B cell (primary cell): ENCODE measurements around the gene STX5. TPM values are rescaled to one million over a fixed set of nuclear protein-coding genes. Genes with fewer than 3 reads are reported as not detected.

ENCODE experiments used
- ATAC-seq: fragments of 200-7000 bp; cut with Tn5 transposase; one replicate; pipeline ENCODE4 v1.10.0; 2021; ENCODE audit warnings: low read depth, mild to moderate bottlenecking, moderate number of reproducible peaks, moderate library complexity
- CTCF ChIA-PET: fragments of 350-600 bp; sonication (Branson Sonifier 250); formaldehyde crosslinking; loops from one replicate; lab custom pipeline; 2021; ENCODE audit warnings: antibody characterized with exemption, inconsistent platforms; lab: Charles Lee
- POLR2A ChIA-PET: fragments of 350-600 bp; sonication (Branson Sonifier 250); formaldehyde crosslinking; loops from one replicate; lab custom pipeline; 2021; ENCODE audit warnings: antibody characterized with exemption; lab: Charles Lee
- DNase-seq: peaks from one replicate; pipeline ENCODE4 v3.0.0; 2013
- H2AFZ ChIP-seq: 2 replicates; pipeline ENCODE4 v1.6.1; 2012; ENCODE audit warnings: mild to moderate bottlenecking, low read depth, low read length; ENCODE audit not compliant: insufficient read depth, poor library complexity, severe bottlenecking
- H3K27ac ChIP-seq, 2 donors: 1 replicate in 1 of 2; 2 replicates in 1 of 2; pipeline ENCODE4 v1.5.1; 2012 to 2013; ENCODE audit warnings: low read length in 2 of 2, mild to moderate bottlenecking in 2 of 2, moderate library complexity in 1 of 2
- H3K27me3 ChIP-seq, 4 experiments: fragments of 200-600 bp in 1 of 4; sonication (generic) in 1 of 4; replicated peaks in 1 of 4; 1 replicate in 2 of 4; 2 replicates in 2 of 4; pipeline versions ENCODE4 v1.6.1 to v1.7.0; 2013 to 2016; ENCODE audit warnings: low read length in 3 of 4, mild to moderate bottlenecking in 2 of 4, mixed read lengths in 1 of 4, moderate library complexity in 1 of 4; ENCODE audit not compliant: insufficient read depth in 4 of 4, control insufficient read depth in 3 of 4; ENCODE audit errors: control extremely low read depth in 1 of 4
- H3K36me3 ChIP-seq, 2 experiments: replicated peaks in 1 of 2; 1 replicate in 1 of 2; 2 replicates in 1 of 2; pipeline versions ENCODE4 v1.6.1 to v1.7.1; 2013; ENCODE audit warnings: low read length in 1 of 2; ENCODE audit not compliant: insufficient read depth in 2 of 2, control insufficient read depth in 1 of 2; ENCODE audit errors: control extremely low read depth in 1 of 2, extremely low read depth in 1 of 2
- H3K4me1 ChIP-seq, 2 donors: fragments of 200-600 bp in 1 of 2; sonication (generic) in 1 of 2; 1 replicate in 1 of 2; 2 replicates in 1 of 2; pipeline versions ENCODE4 v1.5.1 to v1.6.1; 2013 to 2017; ENCODE audit warnings: low read length in 2 of 2; ENCODE audit not compliant: control insufficient read depth in 2 of 2, insufficient read depth in 2 of 2
- H3K4me2 ChIP-seq: replicated peaks from 2 replicates; pipeline ENCODE3; 2012; ENCODE audit warnings: mild to moderate bottlenecking, low read depth, low read length; ENCODE audit not compliant: poor library complexity, severe bottlenecking
- H3K4me3 ChIP-seq, 5 experiments: fragments of 200-600 bp in 1 of 5; sonication (generic) in 1 of 5; 1 replicate in 3 of 5; 2 replicates in 2 of 5; pipeline versions ENCODE4 v1.5.1 to v1.7.0; 2011 to 2016; ENCODE audit warnings: low read length in 4 of 5, mild to moderate bottlenecking in 4 of 5, low read depth in 2 of 5, control low read depth in 1 of 5, moderate library complexity in 1 of 5; ENCODE audit not compliant: insufficient read depth in 1 of 5; ENCODE audit errors: control extremely low read depth in 1 of 5, extremely low read depth in 1 of 5
- H3K79me2 ChIP-seq: fragments of 200-600 bp; sonication (generic); one replicate; pipeline ENCODE4 v1.6.0; 2016; ENCODE audit warnings: low read length; ENCODE audit not compliant: control insufficient read depth, insufficient read depth
- H3K9ac ChIP-seq: fragments of 200-600 bp; sonication (generic); 2 replicates; pipeline ENCODE4 v1.6.1; 2017; ENCODE audit warnings: mild to moderate bottlenecking, low read length, moderate library complexity
- H3K9me3 ChIP-seq, 3 donors: one replicate each; pipeline versions ENCODE4 v1.6.1 to v1.7.1; 2013; ENCODE audit warnings: low read length in 2 of 3; ENCODE audit not compliant: control insufficient read depth in 2 of 3, insufficient read depth in 1 of 3; ENCODE audit errors: control extremely low read depth in 1 of 3
- H4K20me1 ChIP-seq: 2 replicates; pipeline ENCODE4 v1.6.0; 2012; ENCODE audit warnings: mild to moderate bottlenecking, low read length; ENCODE audit not compliant: insufficient read depth, control insufficient read depth, poor library complexity, severe bottlenecking
- H3K27ac Mint-ChIP-seq: one replicate; pipeline ENCODE4 v1.8.0; 2021; ENCODE audit warnings: mixed read lengths
- H3K27me3 Mint-ChIP-seq: one replicate; pipeline ENCODE4 v1.8.0; 2021; ENCODE audit warnings: mixed read lengths
- H3K4me1 Mint-ChIP-seq: one replicate; pipeline ENCODE4 v1.8.0; 2021; ENCODE audit warnings: mixed read lengths
- H3K4me3 Mint-ChIP-seq: one replicate; pipeline ENCODE4 v1.8.0; 2021; ENCODE audit warnings: mixed read lengths
- H3K9me3 Mint-ChIP-seq: one replicate; pipeline ENCODE4 v1.8.0; 2022; ENCODE audit warnings: mixed read lengths; ENCODE audit not compliant: insufficient read depth
- EZH2 ChIP-seq: IDR thresholded peaks from 2 replicates; pipeline ENCODE4 v1.6.1; 2012; ENCODE audit warnings: borderline replicate concordance, low read depth, mild to moderate bottlenecking, moderate library complexity, low read length; ENCODE audit not compliant: insufficient read depth, poor library complexity, severe bottlenecking
- WGBS: methylation state at CpG from one replicate; pipeline ENCODE4 v1.1.5; 2013; ENCODE audit warnings: missing lambda C conversion rate; ENCODE audit not compliant: insufficient coverage; 5-methylcytosine and 5-hydroxymethylcytosine counted together
- intact Hi-C: fragments of 100-400 bp; cut with micrococcal nuclease; formaldehyde crosslinking; loops from one replicate; pipeline ENCODE4 v1.10.0; 2022
- polyA plus RNA-seq: library from polyadenylated mRNA; depleted of rRNA; stranded (reverse); fragments of >200 nt; gene quantifications from 2 replicates; pipeline ENCODE4 v1.2.3, GENCODE V29; 2012
- total RNA-seq, 2 donors: library from RNA; stranded (reverse); fragments of 120-200 nt in 1 of 2; gene quantifications; 1 replicate in 1 of 2; 2 replicates in 1 of 2; pipeline versions ENCODE4 v1.2.3 to v1.2.4, GENCODE V29; 2013 to 2022
- TF ChIP-seq, protein P1 (sequence below): fragments of 200-600 bp; IDR thresholded peaks from one replicate; pipeline ENCODE4 v1.8.0; 2022; ENCODE audit warnings: antibody characterized with exemption, mild to moderate bottlenecking

The STX5 gene
- total and polyA plus RNA-seq, 2 donors (not counting 1 experiment from before 2014, with no cell fraction given) = 41.0 to 99.1 TPM

DNA sequence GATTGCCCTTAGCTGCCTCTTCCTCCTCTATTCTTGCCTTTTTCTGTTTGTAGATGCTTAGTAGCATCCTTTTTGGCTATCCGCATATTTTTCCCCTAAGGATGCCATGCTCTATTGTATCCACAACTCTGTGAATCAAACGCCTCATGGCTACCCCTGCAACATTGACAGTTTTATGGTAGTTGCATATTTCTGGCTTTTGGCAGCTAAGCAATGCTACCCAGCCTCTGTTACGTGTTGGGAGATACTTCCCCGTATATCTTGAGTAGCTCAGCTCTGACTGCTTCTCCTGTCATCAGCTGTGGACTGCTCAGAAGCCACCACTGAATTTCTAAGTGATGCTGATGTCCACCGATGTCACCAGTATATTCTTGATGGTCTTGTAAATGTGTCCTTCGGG, 33.8 kb upstream of the STX5 start:
- DNase-seq (no peak), ATAC-seq (no peak)
- Histone ChIP-seq H3K9me3 (no peaks in the 10 kb centered on the region), H3K4me2 (no peak overlapping the region), H3K9ac (no peak overlapping the region), H3K79me2 (peaks cover 4% of the 10 kb centered on the region), H3K4me3 (no peak overlapping the region), H4K20me1 (no peaks in the 10 kb centered on the region), H3K27ac (no peak overlapping the region), H3K27me3 (no peaks in the 10 kb centered on the region), H3K36me3 (no peaks in the 10 kb centered on the region), H2AFZ (no peak overlapping the region), H3K4me1 (peaks cover 0 to 6% of the 10 kb centered on the region in 2 donors)
- Mint-ChIP-seq H3K27ac (no peak overlapping the region), H3K27me3 (no peaks in the 10 kb centered on the region), H3K4me3 (no peak overlapping the region), H3K9me3 (no peaks in the 10 kb centered on the region), H3K4me1 (peaks cover 4% of the 10 kb centered on the region)
- WGBS = 85% methylated on average over 4 of the region's 6 CpGs
- POLR2A ChIA-PET = interaction anchor here (1.4 to 2.0 kb wide), 2 partner anchors 15 to 61 kb away, joined by 3 to 5 read pairs; partner anchors contain the start of gene SLC3A2
- TF ChIP-seq EZH2 = no peak
- TF ChIP-seq, protein P1, sequence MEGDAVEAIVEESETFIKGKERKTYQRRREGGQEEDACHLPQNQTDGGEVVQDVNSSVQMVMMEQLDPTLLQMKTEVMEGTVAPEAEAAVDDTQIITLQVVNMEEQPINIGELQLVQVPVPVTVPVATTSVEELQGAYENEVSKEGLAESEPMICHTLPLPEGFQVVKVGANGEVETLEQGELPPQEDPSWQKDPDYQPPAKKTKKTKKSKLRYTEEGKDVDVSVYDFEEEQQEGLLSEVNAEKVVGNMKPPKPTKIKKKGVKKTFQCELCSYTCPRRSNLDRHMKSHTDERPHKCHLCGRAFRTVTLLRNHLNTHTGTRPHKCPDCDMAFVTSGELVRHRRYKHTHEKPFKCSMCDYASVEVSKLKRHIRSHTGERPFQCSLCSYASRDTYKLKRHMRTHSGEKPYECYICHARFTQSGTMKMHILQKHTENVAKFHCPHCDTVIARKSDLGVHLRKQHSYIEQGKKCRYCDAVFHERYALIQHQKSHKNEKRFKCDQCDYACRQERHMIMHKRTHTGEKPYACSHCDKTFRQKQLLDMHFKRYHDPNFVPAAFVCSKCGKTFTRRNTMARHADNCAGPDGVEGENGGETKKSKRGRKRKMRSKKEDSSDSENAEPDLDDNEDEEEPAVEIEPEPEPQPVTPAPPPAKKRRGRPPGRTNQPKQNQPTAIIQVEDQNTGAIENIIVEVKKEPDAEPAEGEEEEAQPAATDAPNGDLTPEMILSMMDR = no peak
- intact Hi-C loops = no loop called here
- CTCF ChIA-PET = interaction anchor here (1.4 to 8.0 kb wide), 4 partner anchors 11 to 124 kb away, joined by 3 to 101 read pairs (median 8); partner anchors contain the start of genes SLC3A2 and TMEM179B

DNA sequence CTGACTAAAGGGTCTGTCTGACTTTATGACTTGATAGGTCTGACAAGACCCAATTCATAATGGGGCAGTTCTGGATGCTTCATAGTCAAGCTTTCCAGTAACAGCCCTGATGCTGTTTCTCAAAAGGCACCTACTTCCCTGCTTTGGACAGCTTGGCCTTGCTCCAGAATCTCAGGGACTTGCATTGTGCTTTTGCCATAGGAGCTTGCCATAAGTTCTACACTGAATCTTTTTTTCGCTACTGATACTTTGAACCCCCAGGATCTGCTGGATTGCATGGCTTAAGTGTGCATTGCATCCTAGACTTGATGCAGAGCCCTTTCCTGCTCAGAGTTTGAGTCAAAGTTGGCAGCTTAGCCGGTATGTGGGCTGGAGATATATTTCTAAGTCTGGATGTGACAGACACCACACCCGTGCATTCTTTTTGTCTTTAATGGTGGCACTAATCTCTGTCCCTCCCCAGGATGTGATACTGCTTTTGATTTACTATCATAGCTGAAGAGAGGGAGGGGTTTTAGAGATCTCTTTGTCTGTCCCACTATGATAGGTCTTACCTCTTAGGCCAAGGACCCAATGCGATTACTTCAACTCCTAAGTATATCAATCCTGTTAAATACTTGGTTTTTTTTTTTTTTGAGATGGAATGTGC, 32.0 kb upstream of the STX5 start:
- no peak overlapping the region for H3K9ac ChIP-seq
- H3K27ac ChIP-seq = no peak overlapping the region
- H2AFZ ChIP-seq = no peak overlapping the region
- no peaks in the 10 kb centered on the region for H3K9me3 Mint-ChIP-seq
- ChIA-PET CTCF (interaction anchor here (0.7 to 8.0 kb wide), 17 partner anchors 9 to 486 kb away, joined by 3 to 101 read pairs (median 4); partner anchors contain the start of genes LRRN4CL, POLR2G, SLC3A2 and TMEM179B), POLR2A (interaction anchor here (0.6 to 2.0 kb wide), 8 partner anchors 17 to 738 kb away, joined by 3 to 10 read pairs (median 6); partner anchors contain the start of genes NXF1, SLC3A2, TMEM179B and TUT1)
- H3K4me2 ChIP-seq = no peak overlapping the region
- no peaks in the 10 kb centered on the region for H3K9me3 ChIP-seq
- H3K36me3 ChIP-seq = no peaks in the 10 kb centered on the region
- no peak overlapping the region for H3K4me3 Mint-ChIP-seq
- no peaks in the 10 kb centered on the region for H3K27me3 Mint-ChIP-seq
- H3K4me1 ChIP-seq = peaks cover 0 to 6% of the 10 kb centered on the region in 2 donors
- 100% methylated on average over 2 of the region's 4 CpGs for WGBS
- no peaks in the 10 kb centered on the region for H3K27me3 ChIP-seq
- DNase-seq (no peak), ATAC-seq (no peak)
- H3K79me2 ChIP-seq = peaks cover 4% of the 10 kb centered on the region
- H3K27ac Mint-ChIP-seq = no peak overlapping the region
- peaks cover 4% of the 10 kb centered on the region for H3K4me1 Mint-ChIP-seq
- no peaks in the 10 kb centered on the region for H4K20me1 ChIP-seq
- TF ChIP-seq, protein P1 = no peak
- no peak for TF ChIP-seq EZH2
- intact Hi-C loops = loop anchor here (5.0 kb wide), 1 partner anchor 272 kb away; the partner anchor contains the start of gene TUT1
- H3K4me3 ChIP-seq = no peak overlapping the region
